HepG2 (cell line): ENCODE results near the gene SLC41A1. TPM values are rescaled to one million over a fixed set of nuclear protein-coding genes. Genes with fewer than 3 reads are reported as not detected.

Source experiments
- BRCA1 ChIP-seq: sonication (generic); formaldehyde crosslinking; IDR thresholded peaks from 2 replicates; pipeline ENCODE4 v1.4.0; 2020; ENCODE audit warnings: missing genetic modification reagents
- FIP1L1 ChIP-seq: fragments of 200-400 bp; formaldehyde crosslinking; IDR thresholded peaks from 2 replicates; pipeline ENCODE4 v1.6.1; 2018; ENCODE audit warnings: low read depth, mild to moderate bottlenecking, low read length, moderate library complexity, borderline replicate concordance; ENCODE audit not compliant: insufficient read depth
- KDM2A ChIP-seq: sonication (generic); formaldehyde crosslinking; IDR thresholded peaks from 2 replicates; pipeline ENCODE4 v1.4.0; 2020; ENCODE audit warnings: low read depth, missing genetic modification reagents, borderline replicate concordance
- NAIF1 ChIP-seq: sonication (generic); formaldehyde crosslinking; IDR thresholded peaks from 2 replicates; pipeline ENCODE4 v1.5.0; 2020; ENCODE audit warnings: mild to moderate bottlenecking, missing genetic modification reagents, borderline replicate concordance
- POLR2G ChIP-seq: fragments of 200-400 bp; formaldehyde crosslinking; IDR thresholded peaks from 2 replicates; pipeline ENCODE4 v1.6.1; 2018; ENCODE audit warnings: mild to moderate bottlenecking, low read depth, low read length, moderate library complexity
- SMAD1 ChIP-seq: sonication (generic); formaldehyde crosslinking; IDR thresholded peaks from 2 replicates; pipeline ENCODE4 v1.4.0; 2020; ENCODE audit warnings: missing genetic modification reagents, low read depth, mild to moderate bottlenecking, borderline replicate concordance
- ZNF256 ChIP-seq: sonication (generic); formaldehyde crosslinking; conservative IDR thresholded peaks from 2 replicates; pipeline ENCODE4 v1.4.0; 2020; ENCODE audit warnings: missing genetic modification reagents
- ZNF572 ChIP-seq: sonication (generic); formaldehyde crosslinking; IDR thresholded peaks from 2 replicates; pipeline ENCODE4 v1.5.1; 2020; ENCODE audit warnings: mild to moderate bottlenecking, missing genetic modification reagents
- ZNF616 ChIP-seq: sonication (generic); formaldehyde crosslinking; IDR thresholded peaks from 2 replicates; pipeline ENCODE4 v1.5.0; 2020; ENCODE audit warnings: low read depth, mild to moderate bottlenecking, missing genetic modification reagents
- ZNF644 ChIP-seq: IDR thresholded peaks from 2 replicates; pipeline ENCODE4 v1.6.1; 2016; ENCODE audit warnings: low read depth
- ZNF768 ChIP-seq: sonication (generic); formaldehyde crosslinking; IDR thresholded peaks from 2 replicates; pipeline ENCODE4 v1.4.0; 2020; ENCODE audit warnings: missing genetic modification reagents
- polyA plus RNA-seq, 8 experiments: library from polyadenylated mRNA; depleted of rRNA in 3 of 8; stranded (reverse) in 7 of 8; unstranded in 1 of 8; fragments of >200 nt; fragmentation: Illumina TruSeq in 4 of 8; extraction: Trizol in 4 of 8; gene quantifications; 2 replicates each; pipeline versions ENCODE4 v1.2.1 to v1.2.3, GENCODE V29; 2011 to 2016; ENCODE audit warnings: low read depth in 4 of 8, missing spikeins in 1 of 8, mixed read lengths in 1 of 8; ENCODE audit not compliant: insufficient read depth in 1 of 8
- total RNA-seq, 5 experiments: library from RNA; depleted of rRNA; stranded (reverse); fragments of >200 nt; fragmentation: Illumina TruSeq; extraction: Trizol; gene quantifications; 2 replicates each; pipeline ENCODE4 v1.2.3, GENCODE V29; 2016; ENCODE audit warnings: low read depth in 1 of 5
- TF ChIP-seq, protein P1 (sequence below): sonication (generic); formaldehyde crosslinking; IDR thresholded peaks from 2 replicates; pipeline ENCODE4 v1.5.1; 2020; ENCODE audit warnings: missing genetic modification reagents, mild to moderate bottlenecking, borderline replicate concordance
- TF ChIP-seq, protein P2 (sequence below): sonication (generic); formaldehyde crosslinking; IDR thresholded peaks from 2 replicates; pipeline ENCODE4 v1.8.1; 2023; ENCODE audit warnings: mild to moderate bottlenecking, moderate library complexity, missing genetic modification reagents
- TF ChIP-seq, protein P3 (sequence below), 2 experiments: sonication (generic) in 1 of 2; formaldehyde crosslinking in 1 of 2; IDR thresholded peaks; 2 replicates each; pipeline versions ENCODE4 v1.4.0 to v1.6.1; 2016 to 2020; ENCODE audit warnings: borderline replicate concordance in 1 of 2, low read depth in 1 of 2, mild to moderate bottlenecking in 1 of 2, missing genetic modification reagents in 1 of 2
- TF ChIP-seq, protein P4 (sequence below): IDR thresholded peaks from 2 replicates; pipeline ENCODE4 v1.6.1; 2016; ENCODE audit warnings: mild to moderate bottlenecking, missing biosample characterization, missing genetic modification reagents
- TF ChIP-seq, protein P5 (sequence below): sonication (generic); formaldehyde crosslinking; conservative IDR thresholded peaks from 2 replicates; pipeline ENCODE4 v1.4.0; 2020; ENCODE audit warnings: mild to moderate bottlenecking, missing genetic modification reagents, moderate library complexity

SLC41A1 gene
- total and polyA plus RNA-seq, 2 of the 13 experiments (the other 11 are each of a cell fraction or from before 2014, with no cell fraction given), result 2.2 to 4.6 TPM

DNA sequence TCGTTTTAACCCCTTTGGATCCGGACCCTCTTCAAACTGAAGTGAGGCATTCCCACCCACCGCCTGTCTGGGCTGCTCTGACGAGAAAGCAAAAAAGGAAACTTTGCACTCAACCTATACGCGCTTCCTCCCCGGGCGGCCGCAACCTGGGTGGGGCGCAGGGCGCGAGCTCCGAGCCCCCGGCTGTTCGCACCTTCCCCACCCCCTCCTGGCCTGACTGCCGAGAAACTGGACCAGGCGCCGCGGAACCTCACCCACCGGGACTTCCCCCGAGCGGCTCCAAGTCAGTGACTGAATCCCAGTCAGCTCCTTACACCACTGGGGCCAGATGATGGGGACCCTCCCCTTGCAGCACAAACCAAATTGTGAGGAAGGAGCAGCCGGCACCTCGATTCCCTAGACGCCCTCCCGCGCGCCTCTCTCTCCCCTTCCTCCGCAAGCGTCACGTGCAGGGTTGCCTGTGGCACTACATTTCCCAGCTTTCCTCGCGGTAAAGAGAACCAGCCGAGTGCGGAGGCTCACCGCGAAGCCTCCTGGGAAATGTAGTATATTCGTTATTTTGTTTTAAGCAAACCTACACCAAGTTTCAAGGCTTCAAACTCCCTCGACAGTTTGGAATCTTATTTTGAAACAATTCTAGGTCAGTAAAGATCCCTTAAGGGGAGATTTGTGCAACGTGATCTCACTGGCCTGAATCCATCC is 37.8 kb downstream of the SLC41A1 start, which contains the start of gene RAB29 (continued):
- TF ChIP-seq, protein P1, sequence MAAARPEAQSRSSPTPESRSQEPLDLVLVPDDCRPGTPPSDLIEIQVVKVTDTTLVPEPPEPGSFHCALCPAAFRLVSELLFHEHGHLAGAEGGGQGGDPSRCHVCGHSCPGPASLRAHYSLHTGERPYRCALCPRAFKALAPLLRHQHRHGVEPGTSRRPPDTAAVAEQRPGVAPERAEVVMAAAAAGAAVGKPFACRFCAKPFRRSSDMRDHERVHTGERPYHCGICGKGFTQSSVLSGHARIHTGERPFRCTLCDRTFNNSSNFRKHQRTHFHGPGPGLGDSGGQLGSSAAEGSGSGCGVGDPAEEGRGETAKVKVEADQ (CRISPR knock-in tag), result peak; percentile 79
- no peak for TF ChIP-seq ZNF572
- TF ChIP-seq, protein P2, sequence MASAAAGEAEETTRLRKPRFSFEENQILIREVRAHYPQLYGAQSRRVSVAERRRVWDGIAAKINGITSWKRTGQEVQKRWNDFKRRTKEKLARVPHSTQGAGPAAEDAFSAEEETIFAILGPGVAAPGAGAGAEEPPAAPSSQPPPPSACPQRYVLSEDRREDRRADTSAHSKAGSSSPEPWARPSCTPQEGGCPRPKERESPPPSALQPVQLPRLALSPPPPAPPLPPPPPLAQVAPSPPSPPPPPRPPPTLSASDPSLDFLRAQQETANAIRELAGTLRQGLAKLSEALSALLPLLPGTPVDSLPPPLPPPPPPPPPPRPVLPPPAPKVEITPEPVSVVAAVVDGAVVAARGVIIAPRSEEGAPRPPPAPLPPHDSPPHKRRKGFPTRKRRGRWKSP (CRISPR knock-in tag), result no peak
- TF ChIP-seq ZNF616 (CRISPR knock-in tag), result no peak
- peak; percentile 44; the same call in 1 of the 2 replicates for TF ChIP-seq NAIF1 (CRISPR knock-in tag)
- TF ChIP-seq, protein P3, sequence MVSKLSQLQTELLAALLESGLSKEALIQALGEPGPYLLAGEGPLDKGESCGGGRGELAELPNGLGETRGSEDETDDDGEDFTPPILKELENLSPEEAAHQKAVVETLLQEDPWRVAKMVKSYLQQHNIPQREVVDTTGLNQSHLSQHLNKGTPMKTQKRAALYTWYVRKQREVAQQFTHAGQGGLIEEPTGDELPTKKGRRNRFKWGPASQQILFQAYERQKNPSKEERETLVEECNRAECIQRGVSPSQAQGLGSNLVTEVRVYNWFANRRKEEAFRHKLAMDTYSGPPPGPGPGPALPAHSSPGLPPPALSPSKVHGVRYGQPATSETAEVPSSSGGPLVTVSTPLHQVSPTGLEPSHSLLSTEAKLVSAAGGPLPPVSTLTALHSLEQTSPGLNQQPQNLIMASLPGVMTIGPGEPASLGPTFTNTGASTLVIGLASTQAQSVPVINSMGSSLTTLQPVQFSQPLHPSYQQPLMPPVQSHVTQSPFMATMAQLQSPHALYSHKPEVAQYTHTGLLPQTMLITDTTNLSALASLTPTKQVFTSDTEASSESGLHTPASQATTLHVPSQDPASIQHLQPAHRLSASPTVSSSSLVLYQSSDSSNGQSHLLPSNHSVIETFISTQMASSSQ (IDR thresholded peaks at IDR 0.05; ENCODE audit: low read depth), result 0 out of 2 replicates have a peak, but pooled peaks have one; percentile 14
- TF ChIP-seq, protein P3 (CRISPR knock-in tag; IDR thresholded peaks at IDR 0.05; ENCODE audit: borderline replicate concordance), result no peak
- peak; percentile 60; the same call in 1 of the 2 replicates for TF ChIP-seq KDM2A (CRISPR knock-in tag)
- TF ChIP-seq ZNF644, result no peak
- 0 out of 2 replicates have a peak, but pooled peaks have one; percentile 59 for TF ChIP-seq FIP1L1
- TF ChIP-seq ZNF768 (CRISPR knock-in tag), result peak; percentile 51; the same call in 1 of the 2 replicates
- peak; percentile 36; the same call in 1 of the 2 replicates for TF ChIP-seq POLR2G
- TF ChIP-seq SMAD1, result no peak
- no peak for TF ChIP-seq BRCA1
- no peak for TF ChIP-seq ZNF256 (CRISPR knock-in tag)
- TF ChIP-seq, protein P4, sequence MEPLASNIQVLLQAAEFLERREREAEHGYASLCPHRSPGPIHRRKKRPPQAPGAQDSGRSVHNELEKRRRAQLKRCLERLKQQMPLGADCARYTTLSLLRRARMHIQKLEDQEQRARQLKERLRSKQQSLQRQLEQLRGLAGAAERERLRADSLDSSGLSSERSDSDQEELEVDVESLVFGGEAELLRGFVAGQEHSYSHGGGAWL, result peak; percentile 79; the same call in 1 of the 2 replicates
- TF ChIP-seq, protein P5, sequence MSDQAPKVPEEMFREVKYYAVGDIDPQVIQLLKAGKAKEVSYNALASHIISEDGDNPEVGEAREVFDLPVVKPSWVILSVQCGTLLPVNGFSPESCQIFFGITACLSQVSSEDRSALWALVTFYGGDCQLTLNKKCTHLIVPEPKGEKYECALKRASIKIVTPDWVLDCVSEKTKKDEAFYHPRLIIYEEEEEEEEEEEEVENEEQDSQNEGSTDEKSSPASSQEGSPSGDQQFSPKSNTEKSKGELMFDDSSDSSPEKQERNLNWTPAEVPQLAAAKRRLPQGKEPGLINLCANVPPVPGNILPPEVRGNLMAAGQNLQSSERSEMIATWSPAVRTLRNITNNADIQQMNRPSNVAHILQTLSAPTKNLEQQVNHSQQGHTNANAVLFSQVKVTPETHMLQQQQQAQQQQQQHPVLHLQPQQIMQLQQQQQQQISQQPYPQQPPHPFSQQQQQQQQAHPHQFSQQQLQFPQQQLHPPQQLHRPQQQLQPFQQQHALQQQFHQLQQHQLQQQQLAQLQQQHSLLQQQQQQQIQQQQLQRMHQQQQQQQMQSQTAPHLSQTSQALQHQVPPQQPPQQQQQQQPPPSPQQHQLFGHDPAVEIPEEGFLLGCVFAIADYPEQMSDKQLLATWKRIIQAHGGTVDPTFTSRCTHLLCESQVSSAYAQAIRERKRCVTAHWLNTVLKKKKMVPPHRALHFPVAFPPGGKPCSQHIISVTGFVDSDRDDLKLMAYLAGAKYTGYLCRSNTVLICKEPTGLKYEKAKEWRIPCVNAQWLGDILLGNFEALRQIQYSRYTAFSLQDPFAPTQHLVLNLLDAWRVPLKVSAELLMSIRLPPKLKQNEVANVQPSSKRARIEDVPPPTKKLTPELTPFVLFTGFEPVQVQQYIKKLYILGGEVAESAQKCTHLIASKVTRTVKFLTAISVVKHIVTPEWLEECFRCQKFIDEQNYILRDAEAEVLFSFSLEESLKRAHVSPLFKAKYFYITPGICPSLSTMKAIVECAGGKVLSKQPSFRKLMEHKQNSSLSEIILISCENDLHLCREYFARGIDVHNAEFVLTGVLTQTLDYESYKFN (CRISPR knock-in tag), result 0 out of 2 replicates have a peak, but pooled peaks have one; percentile 7
